Gastroesophageal sphincter (tissue), 3 donors: ENCODE results near the gene SYNE1.

Experiments used
- EP300 ChIP-seq: sonication (generic); formaldehyde crosslinking; IDR thresholded peaks from one replicate; pipeline ENCODE4 v1.6.1; 2017; ENCODE audit warnings: antibody characterized with exemption, mild to moderate bottlenecking
- POLR2A ChIP-seq, 2 donors: fragments of 450-650 bp; IDR thresholded peaks; one replicate each; pipeline ENCODE4 v1.6.1; 2017; ENCODE audit warnings: antibody characterized with exemption in 2 of 2, mild to moderate bottlenecking in 2 of 2, moderate library complexity in 1 of 2
- POLR2AphosphoS5 ChIP-seq: sonication (generic); formaldehyde crosslinking; IDR thresholded peaks from one replicate; pipeline ENCODE4 v1.6.1; 2017; ENCODE audit warnings: antibody characterized with exemption
- TF ChIP-seq, protein P1 (sequence below), 4 experiments: fragments of 200-600 bp in 2 of 4; fragments of 450-650 bp in 2 of 4; sonication (generic) in 1 of 4; IDR thresholded peaks; one replicate each; pipeline ENCODE4 v1.5.1; 2017 to 2019; ENCODE audit warnings: antibody characterized with exemption in 4 of 4, mild to moderate bottlenecking in 2 of 4, moderate library complexity in 2 of 4

GRCh38 chr6:152575621-152576150 is 61.5 kb downstream of the SYNE1 start:
- TF ChIP-seq POLR2AphosphoS5 (peak; percentile 58), EP300 (no peak), POLR2A (IDR thresholded peaks at IDR 0.05) (no peak)
- TF ChIP-seq, protein P1, sequence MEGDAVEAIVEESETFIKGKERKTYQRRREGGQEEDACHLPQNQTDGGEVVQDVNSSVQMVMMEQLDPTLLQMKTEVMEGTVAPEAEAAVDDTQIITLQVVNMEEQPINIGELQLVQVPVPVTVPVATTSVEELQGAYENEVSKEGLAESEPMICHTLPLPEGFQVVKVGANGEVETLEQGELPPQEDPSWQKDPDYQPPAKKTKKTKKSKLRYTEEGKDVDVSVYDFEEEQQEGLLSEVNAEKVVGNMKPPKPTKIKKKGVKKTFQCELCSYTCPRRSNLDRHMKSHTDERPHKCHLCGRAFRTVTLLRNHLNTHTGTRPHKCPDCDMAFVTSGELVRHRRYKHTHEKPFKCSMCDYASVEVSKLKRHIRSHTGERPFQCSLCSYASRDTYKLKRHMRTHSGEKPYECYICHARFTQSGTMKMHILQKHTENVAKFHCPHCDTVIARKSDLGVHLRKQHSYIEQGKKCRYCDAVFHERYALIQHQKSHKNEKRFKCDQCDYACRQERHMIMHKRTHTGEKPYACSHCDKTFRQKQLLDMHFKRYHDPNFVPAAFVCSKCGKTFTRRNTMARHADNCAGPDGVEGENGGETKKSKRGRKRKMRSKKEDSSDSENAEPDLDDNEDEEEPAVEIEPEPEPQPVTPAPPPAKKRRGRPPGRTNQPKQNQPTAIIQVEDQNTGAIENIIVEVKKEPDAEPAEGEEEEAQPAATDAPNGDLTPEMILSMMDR (IDR thresholded peaks at IDR 0.05): no peak
